Measurements from ENCODE around the gene BNC2.
A peak's percentile ranks its signal among the peaks of the same experiment; 100 is the strongest.
"Not testable (repeated sequence)": the region's sequence is repeated elsewhere in the genome, so short reads cannot be mapped to it uniquely, and the experiment has no call there.

The BNC2 gene

GRCh38 chr9:16551692-16552091, 318.8 kb downstream of the BNC2 start:
- TF ChIP-seq CTCF (conservative IDR thresholded peaks at IDR 0.05; ENCODE audit: low read depth, low read length) = no peak
- H3K4me3 ChIP-seq (ENCODE audit: low read depth, low read length) = no peak overlapping the region
- DNase-seq (ENCODE audit: low read depth) = no peak

- no peak for TF ChIP-seq CTCF (conservative IDR thresholded peaks at IDR 0.05; ENCODE audit: low read depth, low read length)
- no peak overlapping the region for H3K4me3 ChIP-seq (ENCODE audit: low read depth, low read length)
- DNase-seq (ENCODE audit: low read depth) = no peak
Observed at GRCh38 chr9:16545639-16546038, 324.8 kb downstream of the BNC2 start.

GRCh38 chr9:16544842-16545241, 325.6 kb downstream of the BNC2 start:
- no peak for TF ChIP-seq CTCF (conservative IDR thresholded peaks at IDR 0.05; ENCODE audit: low read depth, low read length)
- H3K4me3 ChIP-seq (ENCODE audit: low read depth, low read length) = no peak overlapping the region
- DNase-seq (ENCODE audit: low read depth) = peak; percentile 34

- no peak overlapping the region for H3K4me3 ChIP-seq (ENCODE audit: low read depth, low read length)
- no peak for DNase-seq (ENCODE audit: low read depth)
- TF ChIP-seq CTCF (conservative IDR thresholded peaks at IDR 0.05; ENCODE audit: low read depth, low read length) = no peak
Observed at GRCh38 chr9:16543686-16544085, 326.8 kb downstream of the BNC2 start.

GRCh38 chr9:16543225-16543624, 327.2 kb downstream of the BNC2 start:
- no peak for DNase-seq (ENCODE audit: low read depth)
- TF ChIP-seq CTCF (conservative IDR thresholded peaks at IDR 0.05; ENCODE audit: low read depth, low read length) = no peak
- no peak overlapping the region for H3K4me3 ChIP-seq (ENCODE audit: low read depth, low read length)

- H3K4me3 ChIP-seq (ENCODE audit: low read depth, low read length) = no peak overlapping the region
- DNase-seq (ENCODE audit: low read depth) = no peak
- no peak for TF ChIP-seq CTCF (conservative IDR thresholded peaks at IDR 0.05; ENCODE audit: low read depth, low read length)
Observed at GRCh38 chr9:16542290-16542689, 328.2 kb downstream of the BNC2 start.

GRCh38 chr9:16540743-16541613, 329.5 kb downstream of the BNC2 start:
- TF ChIP-seq CTCF (conservative IDR thresholded peaks at IDR 0.05; ENCODE audit: low read depth, low read length) = no peak
- no peak overlapping the region for H3K4me3 ChIP-seq (ENCODE audit: low read depth, low read length)
- peak; percentile 73 for DNase-seq (ENCODE audit: low read depth)

GRCh38 chr9:16539626-16540025, 330.8 kb downstream of the BNC2 start:
- not testable (repeated sequence) for H3K4me3 ChIP-seq (ENCODE audit: low read depth, low read length); DNase-seq (ENCODE audit: low read depth)

Data from choroid plexus epithelial cell (primary cell).